SK-N-SH treated with all-trans-retinoic acid at 6 μM for 48 hours (cell line): ENCODE data around the gene WNK1.

ENCODE experiments used
- ARNTL ChIP-seq: fragments of 450-650 bp; formaldehyde crosslinking; IDR thresholded peaks from 2 replicates; pipeline ENCODE4 v1.5.0; 2020; ENCODE audit warnings: low read depth, mild to moderate bottlenecking, moderate library complexity, borderline replicate concordance
- GLIS3 ChIP-seq: fragments of 250-450 bp; sonication (Bioruptor Pico); IDR thresholded peaks from 2 replicates; pipeline ENCODE4 v1.5.0; 2020; ENCODE audit warnings: mild to moderate bottlenecking, moderate library complexity
- ISL1 ChIP-seq: fragments of 250-450 bp; sonication (Bioruptor Pico); IDR thresholded peaks from 2 replicates; pipeline ENCODE4 v2.1.2; 2022; ENCODE audit warnings: mild to moderate bottlenecking, moderate library complexity
- PATZ1 ChIP-seq: fragments of 250-450 bp; sonication (Bioruptor Pico); IDR thresholded peaks from 2 replicates; pipeline ENCODE4 v1.8.0; 2020; ENCODE audit warnings: mild to moderate bottlenecking, moderate library complexity, borderline replicate concordance
- RARB ChIP-seq: fragments of 250-450 bp; sonication (Bioruptor Pico); IDR thresholded peaks from 2 replicates; pipeline ENCODE4 v1.8.0; 2021; ENCODE audit warnings: mild to moderate bottlenecking, moderate library complexity
- SNAI2 ChIP-seq: fragments of 250-450 bp; sonication (Bioruptor Pico); IDR thresholded peaks from 2 replicates; pipeline ENCODE4 v1.5.0; 2020; ENCODE audit warnings: mild to moderate bottlenecking, moderate library complexity
- TOX ChIP-seq: fragments of 250-450 bp; sonication (Bioruptor Pico); IDR thresholded peaks from 2 replicates; pipeline ENCODE4 v1.8.0; 2021; ENCODE audit warnings: mild to moderate bottlenecking, moderate library complexity, borderline replicate concordance

- TF ChIP-seq PATZ1 (no peak), RARB (CRISPR knock-in tag) (no peak), GLIS3 (CRISPR knock-in tag) (no peak), ISL1 (CRISPR knock-in tag) (no peak), SNAI2 (CRISPR knock-in tag) (no peak), TOX (CRISPR knock-in tag) (no peak), ARNTL (CRISPR knock-in tag) (no peak)
These were observed 141.8 kb downstream of the WNK1 start for GRCh38 chr12:894226-894625.
